GM23338 (cell line): ENCODE data around the gene DEK. TPM values are rescaled to one million over a fixed set of nuclear protein-coding genes. Genes with fewer than 3 reads are reported as not detected.

ENCODE experiments used
- ATAC-seq: fragments of 200-7000 bp; cut with Tn5 transposase; 3 replicates; pipeline ENCODE4 v1.9.1; 2020
- DNase-seq: peaks from one replicate; pipeline ENCODE4 v3.0.0-alpha.2; 2015; ENCODE audit warnings: low spot score
- H2AFZ ChIP-seq: fragments of 200-600 bp; sonication (generic); 2 replicates; pipeline ENCODE4 v1.8.0; 2016; ENCODE audit warnings: antibody characterized with exemption, mild to moderate bottlenecking, moderate library complexity
- H3F3A ChIP-seq: fragments of 200-600 bp; sonication (generic); replicated peaks from 2 replicates; pipeline ENCODE4 v1.8.0; 2017; ENCODE audit warnings: antibody characterized with exemption, mixed run types, low read depth
- H3K27ac ChIP-seq: fragments of 200-600 bp; sonication (generic); 2 replicates; pipeline ENCODE4 v1.6.1; 2016; ENCODE audit warnings: low read depth
- H3K27me3 ChIP-seq: fragments of 200-600 bp; sonication (generic); 2 replicates; pipeline ENCODE4 v1.8.0; 2016; ENCODE audit warnings: mild to moderate bottlenecking, mixed run types, moderate library complexity; ENCODE audit not compliant: insufficient read depth
- H3K36me3 ChIP-seq: fragments of 200-600 bp; sonication (generic); 2 replicates; pipeline ENCODE4 v1.8.0; 2016; ENCODE audit warnings: mild to moderate bottlenecking; ENCODE audit not compliant: insufficient read depth
- H3K4me1 ChIP-seq: fragments of 200-600 bp; sonication (generic); 2 replicates; pipeline ENCODE4 v1.8.0; 2016; ENCODE audit warnings: mild to moderate bottlenecking, moderate library complexity; ENCODE audit not compliant: insufficient read depth
- H3K4me2 ChIP-seq: fragments of 200-600 bp; sonication (generic); 2 replicates; pipeline ENCODE4 v1.7.1; 2017; ENCODE audit warnings: mixed run types
- H3K4me3 ChIP-seq: fragments of 200-600 bp; sonication (generic); 2 replicates; pipeline ENCODE4 v1.6.1; 2016; ENCODE audit warnings: mixed run types
- H3K79me2 ChIP-seq: fragments of 200-600 bp; sonication (generic); replicated peaks from 2 replicates; pipeline ENCODE4 v1.8.0; 2017; ENCODE audit warnings: mild to moderate bottlenecking; ENCODE audit not compliant: insufficient read depth
- H3K9me2 ChIP-seq: fragments of 200-600 bp; sonication (generic); 2 replicates; pipeline ENCODE4 v1.8.0; 2017; ENCODE audit not compliant: insufficient read depth
- H4K20me1 ChIP-seq: fragments of 200-600 bp; sonication (generic); replicated peaks from 2 replicates; pipeline ENCODE4 v1.8.0; 2017; ENCODE audit warnings: mild to moderate bottlenecking; ENCODE audit not compliant: insufficient read depth
- H3K27ac Mint-ChIP-seq: 2 replicates; pipeline ENCODE4 v1.8.0; 2020; ENCODE audit warnings: inconsistent platforms, mild to moderate bottlenecking, moderate library complexity, mixed read lengths
- H3K27me3 Mint-ChIP-seq: 3 replicates; pipeline ENCODE4 v1.8.0; 2022; ENCODE audit warnings: low read depth, mild to moderate bottlenecking, moderate library complexity, mixed read lengths, inconsistent platforms; ENCODE audit not compliant: insufficient read depth, poor library complexity
- H3K36me3 Mint-ChIP-seq: 3 replicates; pipeline ENCODE4 v1.8.0; 2021; ENCODE audit warnings: low read depth, mild to moderate bottlenecking, inconsistent platforms, moderate library complexity, mixed read lengths
- H3K4me1 Mint-ChIP-seq: 3 replicates; pipeline ENCODE4 v1.8.0; 2020; ENCODE audit warnings: mild to moderate bottlenecking, inconsistent platforms, mixed read lengths
- H3K4me3 Mint-ChIP-seq: 3 replicates; pipeline ENCODE4 v1.8.0; 2021; ENCODE audit warnings: moderate library complexity, mild to moderate bottlenecking, inconsistent platforms, mixed read lengths
- H3K9me3 Mint-ChIP-seq: 3 replicates; pipeline ENCODE4 v1.8.0; 2020; ENCODE audit warnings: moderate library complexity, mild to moderate bottlenecking, inconsistent platforms, mixed read lengths
- CREB1 ChIP-seq: fragments of 250-450 bp; sonication (Bioruptor Pico); IDR thresholded peaks from 2 replicates; pipeline ENCODE4 v1.5.0; 2020; ENCODE audit warnings: low read depth, mild to moderate bottlenecking, moderate library complexity
- CTCF ChIP-seq, 2 experiments: fragments of 200-600 bp in 1 of 2; sonication (generic) in 1 of 2; conservative IDR thresholded peaks; 2 replicates each; pipeline versions ENCODE4 v1.5.1 to v1.6.1; 2016 to 2017; ENCODE audit warnings: antibody characterized with exemption in 2 of 2, low read depth in 2 of 2, mild to moderate bottlenecking in 2 of 2, moderate library complexity in 1 of 2
- ETS1 ChIP-seq: IDR thresholded peaks from 2 replicates; pipeline ENCODE4 v1.6.1; 2016; ENCODE audit warnings: antibody characterized with exemption
- JUNB ChIP-seq: IDR thresholded peaks from one replicate; pipeline ENCODE4 v1.6.1; 2016; ENCODE audit warnings: antibody characterized with exemption; ENCODE audit not compliant: unreplicated experiment
- NANOG ChIP-seq: IDR thresholded peaks from 2 replicates; pipeline ENCODE4 v1.6.1; 2016; ENCODE audit warnings: antibody characterized with exemption, borderline replicate concordance
- POLR2AphosphoS5 ChIP-seq: IDR thresholded peaks from 2 replicates; pipeline ENCODE4 v1.6.1; 2016; ENCODE audit warnings: antibody characterized with exemption, low read depth
- REST ChIP-seq: IDR thresholded peaks from one replicate; pipeline ENCODE4 v1.6.1; 2018; ENCODE audit warnings: antibody characterized with exemption; ENCODE audit not compliant: unreplicated experiment
- ZNF114 ChIP-seq: fragments of 250-450 bp; sonication (Bioruptor Pico); IDR thresholded peaks from 2 replicates; pipeline ENCODE4 v1.5.0; 2020; ENCODE audit warnings: mild to moderate bottlenecking, moderate library complexity
- ZNF331 ChIP-seq: fragments of 250-450 bp; sonication (Bioruptor Pico); IDR thresholded peaks from 2 replicates; pipeline ENCODE4 v1.5.0; 2020; ENCODE audit warnings: low read depth, mild to moderate bottlenecking, moderate library complexity
- ZNF462 ChIP-seq: fragments of 250-450 bp; sonication (Bioruptor Pico); IDR thresholded peaks from 2 replicates; pipeline ENCODE4 v1.5.0; 2020; ENCODE audit warnings: mild to moderate bottlenecking, moderate library complexity
- polyA plus RNA-seq: library from polyadenylated mRNA; unstranded; fragments of >200 nt; fragmentation: Nextera tagmentation; extraction: Ambion mirVana; gene quantifications from 2 replicates; pipeline ENCODE4 v1.2.1, GENCODE V29; 2016
- total RNA-seq: library from RNA; depleted of rRNA; stranded (reverse); fragments of >200 nt; shearing (Covaris generic); gene quantifications from 2 replicates; pipeline ENCODE4 v1.2.3, GENCODE V29; 2014

DEK gene
- total and polyA plus RNA-seq, 2 experiments from 2014 or later, result 218 to 582 TPM

- H3K4me1 ChIP-seq, result peaks cover 5% of the 10 kb centered on the region; the same call in 1 of the 2 replicates
- H4K20me1 ChIP-seq, result peaks cover 56% of the 10 kb centered on the region
- ATAC-seq (no peak), DNase-seq (no peak)
- H3K27ac Mint-ChIP-seq, result no peak overlapping the region
- H3K36me3 Mint-ChIP-seq, result peaks cover 85% of the 10 kb centered on the region
- peaks cover 46% of the 10 kb centered on the region for H3K36me3 ChIP-seq
- H2AFZ ChIP-seq, result no peak overlapping the region
- no peaks in the 10 kb centered on the region for H3K9me2 ChIP-seq
- H3K27me3 ChIP-seq, result no peaks in the 10 kb centered on the region
- no peak overlapping the region for H3K4me3 ChIP-seq
- no peaks in the 10 kb centered on the region for H3K27me3 Mint-ChIP-seq
- H3F3A ChIP-seq, result no peaks in the 10 kb centered on the region
- H3K9me3 Mint-ChIP-seq, result no peaks in the 10 kb centered on the region
- H3K79me2 ChIP-seq, result peaks cover 100% of the 10 kb centered on the region
- H3K4me2 ChIP-seq, result no peak overlapping the region
- peaks cover 9% of the 10 kb centered on the region; the same call in 2 of the 3 replicates for H3K4me1 Mint-ChIP-seq
- no peak overlapping the region for H3K4me3 Mint-ChIP-seq
- H3K27ac ChIP-seq, result no peak overlapping the region
- no peak for TF ChIP-seq ZNF462 (CRISPR knock-in tag)
- no peak for TF ChIP-seq ETS1
- TF ChIP-seq ZNF114 (CRISPR knock-in tag), result no peak
- no peak for TF ChIP-seq NANOG
Measured at GRCh38 chr6:18254793-18255192, 9.5 kb downstream of the DEK start.

- Histone ChIP-seq H3K79me2 (peaks cover 100% of the 10 kb centered on the region), H3K9me2 (no peaks in the 10 kb centered on the region), H3K36me3 (peaks cover 50% of the 10 kb centered on the region), H4K20me1 (peaks cover 54% of the 10 kb centered on the region), H3K4me1 (no peaks in the 10 kb centered on the region), H3F3A (no peaks in the 10 kb centered on the region), H3K4me2 (no peak overlapping the region), H3K4me3 (no peak overlapping the region), H3K27me3 (no peaks in the 10 kb centered on the region), H3K27ac (0 out of 2 replicates have a peak overlapping the region, but pooled peaks have one; percentile 7), H2AFZ (no peak overlapping the region)
- no peak overlapping the region for H3K27ac Mint-ChIP-seq
- no peaks in the 10 kb centered on the region for H3K27me3 Mint-ChIP-seq
- no peak for DNase-seq
- no peaks in the 10 kb centered on the region for H3K9me3 Mint-ChIP-seq
- ATAC-seq, result peak; percentile 46; the same call in 1 of the 3 replicates
- peaks cover 87% of the 10 kb centered on the region for H3K36me3 Mint-ChIP-seq
- H3K4me1 Mint-ChIP-seq, result peaks cover 9% of the 10 kb centered on the region; the same call in 2 of the 3 replicates
- H3K4me3 Mint-ChIP-seq, result no peak overlapping the region
- TF ChIP-seq POLR2AphosphoS5, result no peak
- no peak for TF ChIP-seq JUNB
- TF ChIP-seq NANOG, result no peak
- no peak for TF ChIP-seq CTCF (conservative IDR thresholded peaks at IDR 0.05; ENCODE audit: low read depth in 2 of 2)
- TF ChIP-seq REST, result no peak
- no peak for TF ChIP-seq ZNF331 (CRISPR knock-in tag)
- no peak for TF ChIP-seq ZNF114 (CRISPR knock-in tag)
- TF ChIP-seq CREB1, result no peak
Measured at GRCh38 chr6:18253635-18254034, 10.7 kb downstream of the DEK start.
